HG02798 (cell line): ENCODE measurements around the gene ASPSCR1.
"Not testable (repeated sequence)": the region's sequence is repeated elsewhere in the genome, so short reads cannot be mapped to it uniquely, and the experiment has no call there.

Source experiments
- ATAC-seq: cut with Tn5 transposase; IDR thresholded peaks from one replicate; pipeline ENCODE4 v1.9.1; 2021; ENCODE audit warnings: mild to moderate bottlenecking; ENCODE audit not compliant: unreplicated experiment, poor library complexity

ASPSCR1 gene

GRCh38 chr17:82035956-82036633, 58.7 kb downstream of the ASPSCR1 start:
- no peak for ATAC-seq

- ATAC-seq: no peak
Observed at GRCh38 chr17:82036634-82037091, 59.2 kb downstream of the ASPSCR1 start.

DNA sequence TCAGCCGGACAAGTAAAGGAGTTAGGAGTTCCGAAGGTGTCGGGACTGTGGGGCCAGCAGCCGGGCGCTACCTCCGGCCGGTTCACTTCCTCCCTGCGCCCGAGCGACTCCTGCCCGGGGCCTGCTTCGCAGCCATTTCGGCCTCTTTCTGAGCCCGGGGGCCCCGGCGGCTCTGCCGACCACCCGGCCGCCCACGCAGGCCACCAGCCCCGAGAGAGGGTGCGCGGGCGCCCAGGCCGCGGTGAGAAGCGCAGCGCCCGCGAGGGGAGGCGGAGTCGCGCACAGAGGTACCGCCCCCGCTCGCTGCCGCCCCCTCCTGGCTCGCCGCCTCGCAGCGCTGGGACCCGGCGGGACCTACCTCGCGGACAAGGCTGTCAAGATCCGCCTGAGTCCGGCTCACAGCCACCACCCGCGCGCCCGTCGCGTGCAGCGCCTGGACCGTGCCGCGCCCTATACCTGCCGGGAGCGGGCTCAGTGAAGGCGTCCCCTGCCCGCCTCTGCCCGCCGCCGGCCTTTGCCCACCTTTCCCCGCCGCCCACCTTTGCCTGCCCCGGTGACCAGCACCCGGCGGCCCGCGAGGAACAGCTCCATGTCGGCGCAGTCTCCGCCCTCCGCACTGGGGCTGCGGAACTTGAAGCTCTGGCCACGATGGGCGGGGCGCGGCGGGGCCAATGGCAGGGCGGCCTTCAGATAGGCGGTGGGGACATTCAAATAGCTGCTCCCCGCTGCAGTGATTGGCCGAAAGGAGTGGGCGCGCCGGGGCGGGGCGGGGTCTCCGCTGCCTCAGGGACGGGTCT, 59.9 kb downstream of the ASPSCR1 start, which contains the start of gene DCXR:
TSS of gene DCXR (minus strand) at position 606 of the 797 bp plus-strand sequence. CDS start at position 591, 15 bp downstream.
- ATAC-seq: peak; percentile 87

GRCh38 chr17:82037889-82038195, 60.4 kb downstream of the ASPSCR1 start:
- no peak for ATAC-seq

- not testable (repeated sequence) for ATAC-seq
Observed at GRCh38 chr17:82038796-82039409, 61.5 kb downstream of the ASPSCR1 start.

DNA sequence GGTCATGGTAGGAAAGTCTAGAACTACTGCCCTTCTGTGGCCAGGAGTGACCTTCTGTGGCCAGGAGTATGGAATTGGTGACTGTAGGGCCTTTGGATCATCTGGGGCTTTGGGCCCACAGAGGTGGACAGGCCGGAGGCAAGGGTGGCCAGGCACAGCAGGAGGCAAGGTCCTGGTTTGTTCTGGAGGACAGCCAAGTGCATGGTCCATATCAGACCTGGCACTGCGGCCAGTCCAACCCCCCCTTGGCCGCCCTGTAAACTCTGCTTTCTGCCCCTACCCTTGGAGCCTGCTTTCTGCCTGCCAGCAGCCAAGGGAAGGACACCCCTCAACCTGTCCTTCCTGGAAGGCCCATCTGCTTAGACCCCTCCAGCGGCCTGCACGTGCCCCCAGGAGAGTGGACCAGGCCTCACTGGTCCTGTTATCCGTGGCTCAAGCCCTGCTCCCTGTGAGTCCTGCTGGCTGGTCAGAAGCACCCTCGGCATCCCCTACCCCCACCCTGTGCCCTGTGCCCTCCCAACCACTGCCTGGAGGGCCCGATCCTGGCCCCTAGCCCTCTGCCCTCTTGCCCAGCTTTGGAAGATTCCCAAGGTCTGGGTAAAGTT, 62.4 kb downstream of the ASPSCR1 start:
- ATAC-seq: no peak

DNA sequence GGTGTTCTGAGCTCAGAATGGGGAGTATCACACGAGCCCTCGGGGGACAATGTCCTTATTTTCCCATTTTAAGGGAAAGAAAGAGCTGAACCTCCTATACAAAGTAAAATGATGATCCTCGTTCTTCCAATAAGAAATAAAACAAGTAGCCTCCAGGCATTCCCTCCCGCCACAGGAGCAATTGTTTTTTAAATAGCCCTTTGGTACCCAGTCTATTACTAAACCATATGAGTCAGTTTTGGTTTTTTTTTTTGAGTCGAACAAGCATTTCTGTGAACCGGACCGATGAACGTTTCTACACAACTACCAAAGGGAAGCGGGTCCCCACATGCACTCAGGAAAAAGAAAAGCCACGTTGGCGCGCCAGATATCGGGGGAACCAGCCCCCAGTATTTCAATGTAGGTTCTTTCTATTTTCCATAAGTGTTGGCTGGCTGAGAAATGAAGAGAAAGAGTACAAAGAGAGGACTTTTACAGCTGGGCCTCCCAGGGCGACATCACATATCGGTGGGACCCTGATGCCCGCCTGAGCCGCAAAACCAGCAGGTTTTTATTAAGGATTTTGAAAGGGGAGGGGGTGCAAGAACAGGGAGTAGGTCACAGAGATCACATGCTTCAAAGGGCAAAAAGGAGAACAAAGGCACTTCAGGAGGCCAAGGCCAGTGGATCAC, 63.9 kb downstream of the ASPSCR1 start:
- no peak for ATAC-seq

GRCh38 chr17:82042649-82043048, 65.2 kb downstream of the ASPSCR1 start:
- no peak for ATAC-seq

- no peak for ATAC-seq
Observed at GRCh38 chr17:82043507-82043906, 66.1 kb downstream of the ASPSCR1 start.

GRCh38 chr17:82045936-82046484, 68.6 kb downstream of the ASPSCR1 start:
- no peak for ATAC-seq

- no peak for ATAC-seq
Observed at GRCh38 chr17:82046903-82047302, 69.5 kb downstream of the ASPSCR1 start.

- no peak for ATAC-seq
Observed at GRCh38 chr17:82047379-82047778, 70.0 kb downstream of the ASPSCR1 start.

DNA sequence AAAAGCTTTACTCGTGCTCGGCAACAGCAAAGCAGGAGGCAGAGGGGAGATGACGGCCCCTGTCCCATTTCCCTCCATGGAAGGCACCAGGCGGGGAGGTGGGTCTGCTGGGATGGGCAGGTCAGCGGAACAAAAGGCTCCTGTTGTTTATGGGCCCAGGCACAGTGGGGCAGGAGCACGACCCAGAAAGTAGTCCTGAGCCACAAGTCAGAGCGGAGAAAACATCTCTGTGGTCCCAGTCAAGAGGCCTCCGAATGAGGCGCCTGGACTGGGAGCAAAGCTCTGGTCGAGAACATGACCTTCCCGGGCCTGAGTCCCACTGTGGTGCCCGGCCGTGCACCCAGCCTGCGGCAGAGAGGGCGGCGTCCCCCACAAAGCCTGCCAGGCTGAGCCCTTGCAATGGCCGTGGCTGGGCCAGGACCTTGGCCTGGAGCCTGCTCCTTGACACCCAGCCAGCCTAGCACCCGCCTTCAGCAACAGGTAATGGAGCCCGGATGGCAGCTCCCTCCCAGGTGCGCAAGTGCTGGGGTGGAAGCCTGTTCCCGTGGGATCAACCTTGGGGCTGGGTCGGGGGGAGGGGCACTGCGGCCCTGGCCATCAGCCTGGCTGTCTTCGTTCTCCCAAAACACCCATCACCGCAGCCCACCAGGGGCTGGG, 70.6 kb downstream of the ASPSCR1 start:
- no peak for ATAC-seq

DNA sequence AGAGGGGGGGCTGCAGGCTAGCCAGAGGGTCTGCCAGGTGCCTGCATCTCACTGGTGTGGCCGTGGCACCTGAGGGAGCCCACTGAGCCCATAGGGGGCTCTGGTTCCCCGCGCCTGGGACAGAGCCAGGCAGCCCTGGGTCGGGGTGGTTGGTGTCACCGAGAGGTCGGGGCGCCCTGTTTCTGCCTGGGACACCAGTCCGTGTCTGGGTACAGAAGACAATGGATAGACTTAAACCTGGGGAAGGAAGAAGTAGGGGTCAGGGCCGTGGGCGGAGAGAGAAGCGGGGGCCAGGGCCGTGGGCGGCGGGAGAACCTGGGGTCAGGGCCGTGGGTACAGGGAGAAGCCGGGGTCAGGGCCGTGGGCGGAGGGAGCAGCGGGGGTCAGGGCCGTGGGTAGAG, 71.1 kb downstream of the ASPSCR1 start:
- no peak for ATAC-seq

DNA sequence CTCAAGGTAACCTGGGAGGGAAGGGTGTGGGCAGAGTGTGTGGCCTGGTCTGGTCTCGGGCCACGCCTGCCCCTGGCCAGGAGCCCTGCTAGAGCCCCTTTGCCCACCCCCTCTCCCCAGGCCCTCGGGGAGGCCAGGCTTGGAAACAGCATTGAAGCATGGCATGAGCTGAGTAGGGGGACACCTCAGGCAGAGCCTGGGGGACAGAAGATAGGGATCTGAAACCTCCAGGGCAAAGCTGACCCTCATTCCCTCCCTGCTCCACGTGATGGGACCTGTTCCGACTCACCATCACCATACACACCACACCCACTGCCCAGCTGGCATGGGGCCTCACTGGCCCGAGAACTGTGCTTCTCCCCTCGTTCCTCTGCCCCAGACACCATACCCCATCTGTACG, 71.7 kb downstream of the ASPSCR1 start:
- no peak for ATAC-seq

GRCh38 chr17:82049521-82049971, 72.1 kb downstream of the ASPSCR1 start:
- ATAC-seq: no peak

DNA sequence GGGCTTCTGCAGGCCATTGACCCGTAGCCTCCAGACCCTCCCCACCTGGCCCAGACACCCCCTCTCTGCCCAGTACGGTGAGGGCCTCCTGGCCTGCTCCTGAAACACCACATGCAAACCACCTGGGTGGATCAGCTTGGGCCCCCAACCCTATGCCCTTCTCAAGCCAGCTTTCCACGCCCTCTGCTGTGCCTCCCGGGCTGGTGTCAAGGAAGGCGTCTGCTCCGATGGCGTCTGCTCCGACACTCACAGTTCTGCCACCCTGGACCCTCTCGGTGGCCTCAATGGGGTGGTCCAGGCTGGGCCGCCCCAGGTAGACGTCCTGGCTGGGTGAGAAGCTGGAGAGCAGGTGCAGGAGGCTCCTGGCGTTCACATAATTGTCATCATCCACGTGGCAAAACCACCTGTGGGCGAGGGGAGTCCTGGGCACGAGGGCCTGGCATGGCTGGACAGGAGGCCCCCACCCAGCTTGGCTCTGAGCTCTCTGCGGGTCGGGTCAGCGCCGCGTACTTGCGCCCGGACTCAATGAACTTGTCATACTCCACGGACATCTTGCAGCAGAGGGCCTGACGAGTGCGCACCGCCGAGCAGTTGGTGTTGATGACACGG, 72.8 kb downstream of the ASPSCR1 start:
- no peak for ATAC-seq

DNA sequence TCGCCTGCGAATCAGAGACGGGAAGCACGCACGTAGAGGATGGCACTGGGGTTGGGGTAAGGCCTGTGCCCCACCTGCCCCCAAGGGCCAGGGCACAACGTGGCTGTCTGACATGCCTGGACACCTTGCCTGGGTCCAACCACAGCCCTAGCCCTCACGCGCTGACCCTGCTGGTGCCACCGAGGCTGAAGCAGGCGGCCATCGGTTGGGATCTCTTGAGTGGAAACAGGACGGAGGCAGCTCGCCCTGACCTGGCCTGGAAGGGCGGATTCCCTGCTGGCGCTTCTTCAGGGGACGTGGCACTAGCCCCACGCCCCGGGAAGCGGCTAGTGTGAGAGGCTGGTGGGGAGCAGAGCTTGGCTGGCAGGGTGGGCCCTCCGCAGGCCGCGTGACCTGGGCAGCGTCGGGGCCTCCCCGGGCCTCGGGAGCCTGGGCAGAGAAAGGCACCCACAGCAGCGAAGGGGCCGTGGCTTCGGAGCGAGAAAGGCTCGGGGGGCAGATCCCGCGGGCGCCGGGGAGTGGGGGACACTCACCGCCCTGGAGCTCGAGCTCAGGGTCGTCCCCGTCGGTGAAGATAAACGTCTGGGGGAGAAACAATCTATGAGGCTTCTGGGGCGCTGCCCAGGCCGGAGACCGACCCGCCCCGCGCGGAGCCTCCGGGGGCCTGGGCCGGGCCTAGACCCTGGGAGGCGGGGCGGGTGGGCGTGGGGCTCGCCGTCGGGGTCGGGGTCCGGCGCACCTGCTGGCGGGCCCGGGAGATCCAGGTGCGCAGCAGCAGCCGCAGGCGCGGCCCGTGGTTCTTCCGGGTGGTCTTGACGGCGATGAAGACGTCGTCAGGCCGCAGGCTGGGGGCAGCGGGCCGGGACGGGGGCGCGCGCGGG, 73.6 kb downstream of the ASPSCR1 start:
- peak; percentile 15 for ATAC-seq
